Measurements from ENCODE around the gene SMIM27. TPM values are rescaled to one million over a fixed set of nuclear protein-coding genes. Genes with fewer than 3 reads are reported as not detected.
A peak's percentile ranks its signal among the peaks of the same experiment; 100 is the strongest.

The SMIM27 gene
- total RNA-seq, 4 donors from 2014 or later, result 1.1 to 5.3 (median 2.0) TPM

DNA sequence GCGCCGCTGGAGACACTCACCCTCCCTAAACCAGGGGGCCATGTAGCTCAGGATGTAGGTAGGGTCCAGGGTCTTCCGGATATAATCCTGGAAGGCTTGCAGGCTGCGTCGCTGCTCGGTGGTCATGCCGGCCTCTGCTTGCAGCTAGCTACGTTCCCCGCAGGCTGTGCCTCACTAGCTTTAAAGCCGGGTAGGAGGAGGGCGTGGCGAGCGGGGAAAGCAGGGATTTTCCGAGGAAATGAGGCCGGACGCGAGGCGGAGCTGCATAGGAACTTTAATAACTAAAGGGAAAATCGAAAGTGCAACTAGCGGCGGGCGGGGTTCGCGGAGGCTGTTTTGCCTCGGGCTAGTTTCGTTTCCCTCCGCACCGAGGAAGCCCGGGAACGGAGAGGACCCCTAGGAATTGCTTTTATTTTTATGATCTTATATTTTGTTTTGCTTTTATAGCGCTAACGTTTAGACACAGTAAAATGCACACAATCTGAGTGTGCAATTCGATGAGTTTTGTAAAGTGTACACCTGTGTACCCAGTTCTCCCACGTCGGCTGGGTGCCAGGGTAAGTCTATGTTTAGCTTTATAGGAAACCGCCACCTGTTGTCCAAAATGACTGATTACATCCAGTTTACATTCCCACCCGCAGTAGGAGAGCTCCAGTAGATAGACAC lies 26.0 kb upstream of the SMIM27 start, which contains the start of gene RIGI:
TSS of gene RIGI (minus strand) at position 156 of the 666 bp plus-strand sequence. CDS start at position 126, 30 bp downstream.
- peak within 1 kb of the TSS; percentile 85 to 94 (median 92) for H3K27ac ChIP-seq
- peak; percentile 9 to 67 (median 46) for TF ChIP-seq CTCF (IDR thresholded peaks at IDR 0.05)
- TF ChIP-seq POLR2A (IDR thresholded peaks at IDR 0.05), result peak in 3 of 4 donors; percentile 36 to 49 (median 41)
- peaks cover 9 to 33% (median 16%) of the 10 kb centered on the region in 3 donors for H3K4me1 ChIP-seq
- H3K4me3 ChIP-seq, result peak within 1 kb of the TSS; percentile 58 to 88 (median 74)
- intact Hi-C loops (cut with DNase I), result loop anchor here (5.0 kb wide), 1 partner anchor 144 kb away; the partner anchor contains the start of gene ACO1
- no peaks in the 10 kb centered on the region for H3K27me3 ChIP-seq
- no peaks in the 10 kb centered on the region for H3K9me3 ChIP-seq
- H3K36me3 ChIP-seq, result no peaks in the 10 kb centered on the region
- WGBS, 2 donors, result 0 to 1% methylated on average over 26 to 35 of the region's 37 CpGs
- DNase-seq, result peak; percentile 16

GRCh38 chr9:32526707-32527048 lies 25.4 kb upstream of the SMIM27 start:
- Histone ChIP-seq H3K27ac (peak overlapping the region; percentile 85 to 94 (median 92)), H3K4me3 (peak overlapping the region; percentile 58 to 88 (median 74)), H3K9me3 (no peaks in the 10 kb centered on the region), H3K4me1 (peaks cover 9 to 33% (median 16%) of the 10 kb centered on the region in 3 donors), H3K27me3 (no peaks in the 10 kb centered on the region), H3K36me3 (peaks cover 0 to 5% (median 0%) of the 10 kb centered on the region in 3 donors)
- no peak for DNase-seq
- TF ChIP-seq CTCF (IDR thresholded peaks at IDR 0.05), result no peak
- TF ChIP-seq POLR2A (IDR thresholded peaks at IDR 0.05), result no peak
- WGBS, 2 donors, result 4 to 17% methylated on average over 2 of the region's 2 CpGs
- intact Hi-C loops (cut with DNase I), result loop anchor here (5.0 kb wide), 1 partner anchor 144 kb away; the partner anchor contains the start of gene ACO1

DNA sequence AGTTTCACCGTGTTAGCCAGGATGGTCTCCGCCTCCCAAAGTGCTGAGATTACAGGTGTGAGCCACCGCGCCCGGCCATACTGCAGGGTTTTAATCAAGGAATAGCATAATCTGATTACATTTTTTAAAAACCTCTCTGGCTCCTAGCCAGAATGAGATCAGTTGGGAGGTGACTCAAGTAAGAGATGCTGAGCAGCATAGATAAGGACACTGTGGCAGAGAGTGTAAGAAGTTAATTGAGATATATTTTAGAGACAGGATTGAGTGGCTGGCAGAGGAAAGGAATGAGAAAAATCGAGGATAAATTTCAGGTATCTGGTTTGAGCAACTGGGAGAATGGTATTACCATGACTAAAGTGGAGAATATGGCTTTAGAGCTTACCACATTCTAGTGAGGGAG lies 18.8 kb upstream of the SMIM27 start:
- Histone ChIP-seq H3K4me3 (no peak overlapping the region), H3K4me1 (no peaks in the 10 kb centered on the region), H3K36me3 (peaks cover 0 to 25% (median 0%) of the 10 kb centered on the region in 3 donors), H3K27me3 (no peaks in the 10 kb centered on the region), H3K9me3 (no peaks in the 10 kb centered on the region), H3K27ac (no peak overlapping the region)
- no peak for TF ChIP-seq POLR2A (IDR thresholded peaks at IDR 0.05)
- TF ChIP-seq CTCF (IDR thresholded peaks at IDR 0.05), result no peak
- intact Hi-C loops (cut with DNase I), result no loop called here
- no peak for DNase-seq
- 94 to 96% methylated on average over 4 to 6 of the region's 6 CpGs for WGBS, 2 donors

GRCh38 chr9:32533816-32534215 lies 18.3 kb upstream of the SMIM27 start:
- H3K27ac ChIP-seq, result no peak overlapping the region
- TF ChIP-seq CTCF (IDR thresholded peaks at IDR 0.05) (no peak), POLR2A (IDR thresholded peaks at IDR 0.05) (no peak)
- 89 to 95% methylated on average over 4 of the region's 4 CpGs for WGBS, 2 donors
- H3K4me3 ChIP-seq, result no peak overlapping the region
- no peaks in the 10 kb centered on the region for H3K9me3 ChIP-seq
- intact Hi-C loops (cut with DNase I), result no loop called here
- H3K36me3 ChIP-seq, result peaks cover 0 to 27% (median 0%) of the 10 kb centered on the region in 3 donors
- no peaks in the 10 kb centered on the region for H3K27me3 ChIP-seq
- H3K4me1 ChIP-seq, result no peaks in the 10 kb centered on the region
- no peak for DNase-seq

DNA sequence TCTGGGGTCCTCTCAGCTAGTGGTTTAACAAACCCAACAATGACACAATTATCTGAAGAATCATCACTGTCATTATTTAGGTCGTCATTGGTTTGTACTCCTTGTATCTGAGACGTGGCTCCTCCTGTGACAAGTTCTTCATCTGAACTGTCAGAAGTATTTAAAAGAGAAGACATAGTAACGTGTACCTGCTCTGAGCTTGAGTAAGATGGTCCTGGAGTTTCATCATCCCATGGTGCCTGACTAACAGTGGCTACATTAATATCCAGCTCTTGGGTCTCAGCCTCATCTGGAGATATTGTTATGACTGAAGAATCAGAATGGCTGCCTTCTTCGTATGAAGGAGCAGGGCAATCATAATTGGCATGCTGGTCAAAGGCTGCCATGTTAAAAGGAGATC lies 9.1 kb upstream of the SMIM27 start:
- 91 to 93% methylated on average over 4 of the region's 4 CpGs for WGBS, 2 donors
- no peak for TF ChIP-seq POLR2A (IDR thresholded peaks at IDR 0.05)
- no peak for TF ChIP-seq CTCF (IDR thresholded peaks at IDR 0.05)
- H3K4me1 ChIP-seq, result peaks cover 0 to under 1% (median 0%) of the 10 kb centered on the region in 3 donors
- H3K27me3 ChIP-seq, result no peaks in the 10 kb centered on the region
- no peak for DNase-seq
- H3K4me3 ChIP-seq, result no peak overlapping the region
- peaks cover 0 to 68% (median 19%) of the 10 kb centered on the region in 3 donors for H3K36me3 ChIP-seq
- no peak overlapping the region for H3K27ac ChIP-seq
- intact Hi-C loops (cut with DNase I), result no loop called here
- H3K9me3 ChIP-seq, result no peaks in the 10 kb centered on the region

Data from esophagus squamous epithelium (tissue), 5 donors.